ENCODE measurements around the gene CNTNAP2. TPM values are rescaled to one million over a fixed set of nuclear protein-coding genes. Genes with fewer than 3 reads are reported as not detected.

CNTNAP2 gene
- total and polyA plus RNA-seq, 2 of the 8 experiments (the other 6 are each of a cell fraction or from before 2014, with no cell fraction given), result 27.9 to 71.0 TPM

DNA sequence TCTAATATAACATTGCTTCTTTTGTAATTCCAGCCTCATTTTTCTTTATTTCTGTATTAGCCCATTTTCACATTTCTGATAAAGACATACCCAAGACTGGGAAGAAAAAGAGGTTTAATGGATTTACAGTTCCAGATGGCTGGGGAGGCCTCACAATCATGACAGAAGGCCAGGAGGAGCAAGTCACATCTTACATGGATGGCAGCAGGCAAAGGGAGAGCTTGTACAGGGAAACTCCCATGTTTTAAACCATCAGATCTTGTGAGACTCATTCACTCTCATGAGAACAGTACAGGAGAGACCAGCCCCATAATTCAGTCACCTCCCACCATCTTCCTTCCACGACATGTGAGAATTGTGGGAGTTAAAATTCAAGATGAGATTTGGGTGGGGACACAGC, 510.3 kb downstream of the CNTNAP2 start:
- no peak overlapping the region for H3K23ac ChIP-seq (ENCODE audit: insufficient read length)
- no peaks in the 10 kb centered on the region for H4K20me1 ChIP-seq (replicated peaks in 1 of 2; ENCODE audit: control insufficient read depth in 1 of 2, insufficient read depth in 2 of 2, low read length in 2 of 2)
- ChIA-PET CTCF (ENCODE audit: partially characterized antibody) (no interaction called here), POLR2A (ENCODE audit: partially characterized antibody) (no interaction called here)
- H3K79me1 ChIP-seq (ENCODE audit: low read depth, low read length), result no peaks in the 10 kb centered on the region
- no peak overlapping the region for H3K56ac ChIP-seq (replicated peaks; ENCODE audit: insufficient read length, low read depth, low read length)
- no peaks in the 10 kb centered on the region for H3K79me2 ChIP-seq (ENCODE audit: control insufficient read depth in 1 of 2, insufficient read depth in 2 of 2, low read length in 2 of 2)
- H3K36me3 ChIP-seq (ENCODE audit: control insufficient read depth in 2 of 4, insufficient read depth in 4 of 4, low read length in 3 of 4), result no peaks in the 10 kb centered on the region
- no peak overlapping the region for H2BK12ac ChIP-seq (ENCODE audit: low read depth, low read length)
- H4K8ac ChIP-seq (ENCODE audit: extremely low read depth, insufficient read depth, low read length), result no peak overlapping the region
- no peak overlapping the region for H4K5ac ChIP-seq (ENCODE audit: insufficient read length, low read depth, low read length)
- no peak overlapping the region for H2AK5ac ChIP-seq (ENCODE audit: low read depth, low read length)
- H3K27me3 ChIP-seq (replicated peaks in 1 of 4; ENCODE audit: control insufficient read depth in 3 of 4, extremely low read depth in 1 of 4, insufficient read depth in 3 of 4, low read length in 3 of 4), result no peaks in the 10 kb centered on the region
- H3K4me2 ChIP-seq (ENCODE audit: insufficient read depth in 1 of 2, low read depth in 2 of 2, low read length in 2 of 2), result no peak overlapping the region
- no peak overlapping the region for H4K91ac ChIP-seq (replicated peaks; ENCODE audit: insufficient read length, low read length)
- no peak overlapping the region for H3K18ac ChIP-seq (ENCODE audit: extremely low read depth, low read length)
- H2AFZ ChIP-seq (ENCODE audit: low read length), result no peak overlapping the region
- DNase-seq (ENCODE audit: low read depth in 1 of 2, low spot score in 2 of 2), result no peak
- no peak overlapping the region for H3K27ac ChIP-seq (ENCODE audit: low read depth, low read length)
- no peak overlapping the region for H2BK15ac ChIP-seq (ENCODE audit: low read length)
- H2BK20ac ChIP-seq (ENCODE audit: low read length), result no peak overlapping the region
- H3K4me3 ChIP-seq (ENCODE audit: extremely low read depth in 1 of 4, insufficient read depth in 2 of 4, low read depth in 3 of 4, low read length in 4 of 4), result no peak overlapping the region
- H3K4ac ChIP-seq (replicated peaks; ENCODE audit: insufficient read length, low read depth, low read length), result no peak overlapping the region
- H3K23me2 ChIP-seq (ENCODE audit: low read depth, low read length), result no peaks in the 10 kb centered on the region
- H2BK5ac ChIP-seq (ENCODE audit: low read depth, low read length), result no peak overlapping the region
- peaks cover 0 to 4% of the 10 kb centered on the region in 2 experiments; a peak in 1 of 4 replicates for H3K9me3 ChIP-seq (ENCODE audit: insufficient read depth in 2 of 2, low read depth in 1 of 2, low read length in 1 of 2)
- no peak overlapping the region for H2BK120ac ChIP-seq (replicated peaks; ENCODE audit: low read depth, low read length)
- H3K4me1 ChIP-seq (replicated peaks in 1 of 4; ENCODE audit: control insufficient read depth in 3 of 4, insufficient read depth in 4 of 4, low read length in 3 of 4), result no peaks in the 10 kb centered on the region
- 92% methylated on average over 1 of the region's 1 CpG; no CpG with 5 or more reads in 1 of the 2 experiments for WGBS, 2 experiments (ENCODE audit: extremely low coverage in 1 of 2, insufficient coverage in 1 of 2, insufficient read length in 1 of 2, insufficient replicate concordance in 2 of 2, low coverage in 1 of 2, low lambda C conversion rate in 2 of 2, missing lambda C conversion rate in 1 of 2)
- H3K9ac ChIP-seq (replicated peaks in 1 of 4; ENCODE audit: extremely low read depth in 1 of 4, low read depth in 3 of 4, low read length in 3 of 4), result no peak overlapping the region
- TF ChIP-seq RFX5 (IDR thresholded peaks at IDR 0.05; ENCODE audit: borderline replicate concordance, low read depth, low read length), result no peak
- no peak for TF ChIP-seq CHD1 (IDR thresholded peaks at IDR 0.05; ENCODE audit: low read depth, low read length)
- TF ChIP-seq POU5F1 (IDR thresholded peaks at IDR 0.05; ENCODE audit: low read depth, low read length), result no peak
- no peak for TF ChIP-seq POLR2AphosphoS5 (IDR thresholded peaks at IDR 0.05; ENCODE audit: low read depth, low read length)
- no peak for TF ChIP-seq KDM4A (IDR thresholded peaks at IDR 0.05; ENCODE audit: low read depth, low read length, severe bottlenecking)
- no peak for TF ChIP-seq TAF7 (optimal IDR thresholded peaks at IDR 0.05; ENCODE audit: borderline replicate concordance, low read depth, low read length)
- TF ChIP-seq JUND (IDR thresholded peaks at IDR 0.05; ENCODE audit: low read length), result no peak
- TF ChIP-seq SIX5 (IDR thresholded peaks at IDR 0.05; ENCODE audit: low read depth, low read length), result no peak
- H3K14ac ChIP-seq (ENCODE audit: insufficient read length), result no peak overlapping the region
- no peak for FAIRE-seq
